Mesodermal cell (in vitro differentiated cells): ENCODE data around the gene OGFOD3. TPM values are rescaled to one million over a fixed set of nuclear protein-coding genes. Genes with fewer than 3 reads are reported as not detected.
"Not testable (repeated sequence)": the region's sequence is repeated elsewhere in the genome, so short reads cannot be mapped to it uniquely, and the experiment has no call there.

Experiments used
- H3K27ac ChIP-seq: 2 replicates; pipeline ENCODE4 v1.7.0; 2013; ENCODE audit warnings: mild to moderate bottlenecking, low read depth, low read length, moderate library complexity; ENCODE audit not compliant: severe bottlenecking
- H3K36me3 ChIP-seq: 2 replicates; pipeline ENCODE4 v1.7.1; 2013; ENCODE audit warnings: mild to moderate bottlenecking, low read length, moderate library complexity; ENCODE audit not compliant: control insufficient read depth, insufficient read depth
- H3K4me1 ChIP-seq: one replicate; pipeline ENCODE4 v1.7.1; 2013; ENCODE audit warnings: mild to moderate bottlenecking, low read length; ENCODE audit not compliant: insufficient read depth, control insufficient read depth, poor library complexity, severe bottlenecking
- H3K4me3 ChIP-seq: 2 replicates; pipeline ENCODE4 v1.7.0; 2013; ENCODE audit warnings: low read length, control low read depth, mild to moderate bottlenecking; ENCODE audit not compliant: insufficient read depth, poor library complexity, severe bottlenecking; ENCODE audit errors: extremely low read depth
- H3K9me3 ChIP-seq: 2 replicates; pipeline ENCODE4 v1.7.1; 2013; ENCODE audit warnings: mild to moderate bottlenecking, low read length, moderate library complexity; ENCODE audit not compliant: control insufficient read depth
- WGBS, 2 experiments: methylation state at CpG; one replicate each; pipeline ENCODE4 v1.1.5; 2013; ENCODE audit warnings: missing lambda C conversion rate in 2 of 2; ENCODE audit not compliant: insufficient coverage in 2 of 2; 5-methylcytosine and 5-hydroxymethylcytosine counted together
- polyA plus RNA-seq, 2 experiments: library from polyadenylated mRNA; stranded (reverse); fragments of 50-300 nt; gene quantifications; one replicate each; pipeline ENCODE4 v1.2.3, GENCODE V29; 2013

The OGFOD3 gene, protein sequence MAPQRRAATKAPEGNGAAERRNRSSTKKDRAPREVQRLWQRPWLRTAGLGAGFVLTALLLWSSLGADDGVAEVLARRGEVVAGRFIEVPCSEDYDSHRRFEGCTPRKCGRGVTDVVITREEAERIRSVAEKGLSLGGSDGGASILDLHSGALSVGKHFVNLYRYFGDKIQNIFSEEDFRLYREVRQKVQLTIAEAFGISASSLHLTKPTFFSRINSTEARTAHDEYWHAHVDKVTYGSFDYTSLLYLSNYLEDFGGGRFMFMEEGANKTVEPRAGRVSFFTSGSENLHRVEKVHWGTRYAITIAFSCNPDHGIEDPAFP
- polyA plus RNA-seq (2013, experiment 1 of 2) = 21.7 TPM
- 19.4 TPM for polyA plus RNA-seq (2013, experiment 2 of 2)

DNA sequence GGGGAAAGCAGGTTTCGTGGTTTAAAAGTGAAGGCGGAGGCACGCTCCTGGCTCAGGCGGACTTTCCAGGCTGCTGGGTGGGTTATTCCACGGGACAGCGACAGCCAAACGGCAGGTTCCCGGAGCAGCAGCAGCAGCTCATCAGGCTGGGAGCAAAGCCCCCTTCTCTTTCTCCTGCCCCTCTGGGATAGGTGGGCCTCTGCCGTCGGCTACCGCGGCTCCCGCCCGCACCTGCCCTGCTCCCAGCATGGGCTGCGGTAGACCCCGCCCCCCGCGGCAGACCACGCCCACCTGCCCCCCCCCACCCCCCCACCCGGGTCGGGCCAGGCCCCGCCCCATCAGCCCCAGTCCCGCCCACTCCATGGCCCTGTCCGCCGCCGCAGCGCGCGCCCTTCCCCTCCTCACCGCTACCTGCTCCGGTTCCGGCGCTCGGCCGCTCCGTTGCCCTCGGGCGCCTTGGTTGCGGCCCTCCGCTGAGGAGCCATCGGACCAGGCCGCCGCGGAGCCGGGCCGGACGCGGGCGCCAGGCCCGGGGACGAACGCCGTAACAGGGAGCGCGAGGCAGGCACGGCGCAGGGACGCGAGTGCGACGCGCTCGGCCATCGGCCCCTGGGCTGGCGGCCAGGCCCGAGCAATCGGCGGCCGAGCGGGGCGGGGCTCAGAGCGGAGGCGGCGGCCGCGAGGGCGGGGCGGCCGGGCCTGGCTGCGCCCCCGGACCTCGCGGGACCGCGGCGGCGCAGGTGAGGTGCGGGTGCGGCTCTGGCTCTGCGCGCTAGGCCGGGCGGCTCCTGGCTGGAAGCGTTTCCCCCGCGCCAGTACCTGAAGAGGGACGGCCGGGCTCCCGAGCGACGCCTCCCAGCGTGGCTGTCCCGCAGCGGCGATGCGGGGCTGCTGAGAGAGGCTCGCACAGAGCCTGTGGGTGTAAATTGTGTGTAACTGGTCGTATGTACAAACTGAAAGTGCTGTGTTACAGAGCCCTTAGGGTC lies at the start of gene OGFOD3, which contains the start of gene HEXD:
OGFOD3 (minus strand) TSS at position 586 of the 986 bp plus-strand sequence; CDS start at position 485, 101 bp downstream.
HEXD (plus strand) TSS at position 347 of the 986 bp plus-strand sequence. CDS start 1,453 bp downstream, outside the sequence.
- Histone ChIP-seq H3K9me3 (peaks cover 3% of the 10 kb centered on the region), H3K27ac (no peak within 1 kb of the TSS), H3K4me1 (no peaks in the 10 kb centered on the region), H3K36me3 (peaks cover 17% of the 10 kb centered on the region), H3K4me3 (peak within 1 kb of the TSS; percentile 69)
- 1 to 2% methylated on average over 68 to 93 of the region's 108 CpGs for WGBS, 2 experiments

DNA sequence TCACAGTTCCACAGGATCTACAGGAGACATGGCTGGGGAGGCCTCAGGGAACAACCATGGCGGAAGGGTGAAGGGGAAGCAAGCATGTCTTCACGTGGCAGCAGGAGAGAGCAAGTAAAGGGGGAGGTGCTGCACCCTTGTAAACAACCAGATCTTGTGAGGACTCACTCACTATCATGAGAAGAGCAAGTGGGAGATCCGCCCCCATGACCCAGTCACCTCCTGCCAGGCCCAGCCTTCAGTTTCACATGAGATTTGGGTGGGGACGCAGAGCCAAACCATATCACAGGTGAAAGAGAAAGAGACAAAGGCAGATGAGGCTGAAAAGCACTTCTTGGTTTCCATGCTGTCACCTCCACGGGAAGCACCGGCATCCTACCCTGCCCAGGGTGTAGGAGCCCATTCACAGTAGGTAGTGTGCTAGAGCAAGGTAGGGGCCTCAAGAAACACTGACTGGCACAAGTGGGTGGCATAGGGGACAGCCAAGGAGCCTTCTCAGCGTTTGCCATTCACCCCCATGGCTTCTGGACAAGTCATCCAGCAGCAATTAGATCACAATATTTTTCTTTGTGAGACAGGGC lies 46.7 kb upstream of the OGFOD3 start:
- Histone ChIP-seq H3K9me3 (no peaks in the 10 kb centered on the region), H3K4me3 (no peak overlapping the region), H3K36me3 (peaks cover 100% of the 10 kb centered on the region), H3K4me1 (no peaks in the 10 kb centered on the region), H3K27ac (no peak overlapping the region)
- WGBS, 2 experiments = 79 to 85% methylated on average over 6 to 7 of the region's 7 CpGs

DNA sequence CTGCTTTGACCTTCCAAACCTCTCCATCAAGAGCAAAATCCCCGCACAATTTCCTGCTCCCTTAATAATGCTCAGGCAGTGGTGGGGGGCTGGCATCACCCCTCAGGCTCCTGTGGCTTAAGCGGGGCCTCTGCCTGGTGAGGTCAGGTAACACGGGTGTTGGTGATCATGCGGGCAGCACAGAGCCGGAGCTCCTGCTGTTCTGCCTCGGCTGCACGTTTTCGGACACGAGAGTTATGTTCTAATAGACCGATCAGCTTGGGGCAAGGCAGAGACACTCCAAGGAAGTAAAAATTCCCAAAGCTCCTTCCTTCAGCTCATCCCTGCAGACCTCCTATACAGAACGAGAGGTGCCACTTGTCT lies 46.2 kb upstream of the OGFOD3 start:
- Histone ChIP-seq H3K36me3 (peaks cover 97% of the 10 kb centered on the region), H3K4me3 (no peak overlapping the region), H3K4me1 (no peaks in the 10 kb centered on the region), H3K27ac (no peak overlapping the region), H3K9me3 (no peaks in the 10 kb centered on the region)
- WGBS, 2 experiments = 95 to 99% methylated on average over 8 to 9 of the region's 11 CpGs

DNA sequence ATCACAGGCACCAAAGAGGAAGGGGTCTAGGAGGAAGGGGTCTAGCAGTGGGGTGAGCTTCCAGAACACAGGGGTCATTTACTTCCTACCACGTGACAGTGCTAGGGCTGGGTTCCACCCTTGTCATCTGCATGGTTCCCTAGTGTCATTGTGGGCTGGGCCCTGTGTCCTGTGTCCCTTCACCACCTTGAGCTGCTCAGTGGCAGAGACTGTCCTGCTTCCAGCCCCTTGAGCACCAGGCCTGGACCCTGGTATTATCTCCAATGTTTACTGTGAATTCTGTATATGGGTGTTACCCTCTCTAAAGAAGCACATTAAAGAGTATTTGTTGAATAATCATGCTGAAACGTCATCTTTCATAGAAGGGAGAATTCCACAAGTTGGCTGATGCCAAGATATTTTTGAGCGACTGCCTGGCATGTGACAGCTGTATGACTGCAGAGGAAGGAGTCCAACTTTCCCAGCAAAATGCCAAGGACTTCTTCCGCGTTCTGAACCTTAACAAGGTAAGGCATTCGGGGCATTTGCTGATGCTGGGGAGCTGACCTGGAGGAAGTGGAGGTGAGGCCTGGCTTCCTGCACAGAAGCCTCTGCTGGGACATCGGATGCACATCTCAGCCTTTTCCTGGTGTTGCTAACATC lies 45.7 kb upstream of the OGFOD3 start:
- no peaks in the 10 kb centered on the region for H3K4me1 ChIP-seq
- no peak overlapping the region for H3K27ac ChIP-seq
- no peaks in the 10 kb centered on the region for H3K9me3 ChIP-seq
- 89 to 90% methylated on average over 7 of the region's 7 CpGs for WGBS, 2 experiments
- no peak overlapping the region for H3K4me3 ChIP-seq
- H3K36me3 ChIP-seq = peaks cover 92% of the 10 kb centered on the region

DNA sequence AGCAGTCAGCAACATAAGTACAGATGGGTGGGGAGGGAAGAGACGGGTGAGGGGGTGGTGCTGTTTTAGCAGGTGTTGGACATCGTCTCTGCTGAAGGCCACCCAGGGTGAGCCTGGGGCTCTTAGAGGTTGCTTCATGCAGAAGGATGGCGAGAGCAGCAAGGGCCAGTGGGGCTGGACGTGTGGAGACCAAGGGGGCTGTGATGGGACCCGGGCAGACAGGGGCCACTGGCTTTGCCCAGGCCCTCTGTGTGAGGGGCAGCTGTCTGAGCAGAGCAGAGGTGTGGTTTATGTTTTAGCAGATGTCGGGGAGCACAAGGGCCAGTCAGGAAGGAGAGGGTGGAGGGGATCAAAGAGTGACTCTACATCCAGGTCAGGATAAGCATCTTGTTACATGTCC lies 45.0 kb upstream of the OGFOD3 start:
- no peaks in the 10 kb centered on the region for H3K4me1 ChIP-seq
- H3K4me3 ChIP-seq = no peak overlapping the region
- peaks cover 85% of the 10 kb centered on the region for H3K36me3 ChIP-seq
- H3K27ac ChIP-seq = no peak overlapping the region
- 96 to 98% methylated on average over 6 of the region's 6 CpGs for WGBS, 2 experiments
- no peaks in the 10 kb centered on the region for H3K9me3 ChIP-seq

DNA sequence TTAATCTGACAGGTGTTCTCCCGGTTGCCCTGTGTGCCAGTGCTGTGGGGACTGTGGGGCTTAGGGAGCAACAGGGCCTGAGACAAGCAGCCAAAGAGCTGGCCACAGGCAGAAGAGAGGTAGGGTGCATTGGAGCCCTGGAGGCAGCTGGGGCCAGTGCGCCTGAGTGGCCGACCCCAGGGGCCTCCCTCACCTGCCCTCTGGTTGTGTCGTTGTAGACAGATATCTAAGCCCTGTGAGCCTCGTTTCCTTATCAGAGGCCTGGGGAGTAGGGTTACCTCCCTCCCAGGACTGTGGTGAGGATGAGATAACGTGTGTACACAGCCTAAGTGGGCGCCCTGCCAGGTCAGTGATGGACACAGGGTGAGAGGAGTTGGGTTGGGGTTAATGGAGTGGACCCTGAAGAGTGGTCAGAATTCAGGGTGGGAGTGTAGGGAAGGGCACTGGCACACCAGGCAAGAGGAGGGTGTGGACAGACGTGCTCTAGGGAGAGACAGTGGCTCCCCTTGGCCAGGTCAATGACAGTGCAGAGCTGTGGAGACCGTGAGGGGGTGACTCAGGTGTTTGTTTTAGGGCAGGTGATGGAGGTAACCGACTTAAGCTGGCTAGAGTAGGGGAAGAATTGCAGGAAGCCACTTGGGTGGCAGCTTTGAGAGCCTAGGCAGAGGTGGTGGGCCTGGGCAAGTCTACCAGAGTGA lies 43.6 kb upstream of the OGFOD3 start:
- no peak overlapping the region for H3K27ac ChIP-seq
- 89 to 94% methylated on average over 6 to 10 of the region's 10 CpGs for WGBS, 2 experiments
- peaks cover 6% of the 10 kb centered on the region for H3K4me1 ChIP-seq
- no peaks in the 10 kb centered on the region for H3K9me3 ChIP-seq
- H3K4me3 ChIP-seq = no peak overlapping the region
- H3K36me3 ChIP-seq = peaks cover 71% of the 10 kb centered on the region

DNA sequence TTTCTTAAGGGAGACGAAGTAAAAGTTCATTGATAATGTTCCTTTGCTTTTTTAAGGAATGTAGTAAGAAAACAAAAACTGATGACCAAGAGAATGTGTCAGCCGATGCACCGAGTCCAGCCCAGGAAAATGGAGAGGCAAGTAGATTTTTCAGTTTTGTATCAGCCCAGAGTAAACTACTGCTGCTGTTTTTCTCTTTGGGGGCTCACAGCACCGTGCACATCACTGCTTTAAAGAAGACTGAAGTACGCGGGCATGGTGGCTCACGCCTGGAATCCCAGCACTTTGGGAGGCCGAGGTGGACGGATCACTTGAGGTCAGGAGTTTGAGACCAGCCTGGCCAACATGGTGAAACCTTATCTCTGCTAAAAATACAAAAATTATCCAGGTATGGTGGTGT lies 41.5 kb upstream of the OGFOD3 start:
- 88 to 96% methylated on average over 9 of the region's 9 CpGs for WGBS, 2 experiments
- H3K4me3 ChIP-seq = peak overlapping the region; percentile 89
- H3K36me3 ChIP-seq = peaks cover 51% of the 10 kb centered on the region

DNA sequence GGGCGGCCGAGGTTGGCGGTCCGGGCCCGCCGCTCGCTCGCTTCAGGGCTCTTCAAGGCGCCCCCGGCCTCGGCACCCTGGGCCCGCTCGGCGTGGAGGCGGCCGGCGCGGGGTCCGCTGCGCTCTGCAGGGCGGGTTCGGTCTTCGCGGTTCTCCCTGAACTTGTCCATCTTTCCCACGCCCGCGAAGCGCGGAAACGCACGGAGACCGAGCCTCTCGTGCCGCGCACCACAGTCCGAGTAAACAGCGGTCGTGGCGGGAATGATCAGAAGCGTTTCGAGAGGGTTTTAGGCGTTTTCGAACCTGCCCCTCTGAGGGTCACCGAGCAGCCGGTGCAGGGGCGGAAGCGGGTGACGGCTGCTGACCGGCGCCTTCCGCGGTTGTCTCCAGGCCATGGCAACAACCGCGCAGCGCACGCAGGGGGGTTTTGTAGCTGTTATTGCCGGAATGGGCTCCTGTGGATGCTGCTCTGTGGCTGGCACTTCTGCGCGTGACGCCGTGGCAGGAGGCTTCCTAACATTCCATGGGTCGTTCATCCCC lies 40.6 kb upstream of the OGFOD3 start:
- no peaks in the 10 kb centered on the region for H3K9me3 ChIP-seq
- 0% methylated on average over 56 to 57 of the region's 62 CpGs for WGBS, 2 experiments
- peaks cover 6% of the 10 kb centered on the region for H3K4me1 ChIP-seq
- peak overlapping the region; percentile 89 for H3K4me3 ChIP-seq
- H3K36me3 ChIP-seq = peaks cover 41% of the 10 kb centered on the region
- H3K27ac ChIP-seq = peak overlapping the region; percentile 100

More for the DNA sequence above, 41.5 kb upstream of the OGFOD3 start:
- H3K4me1 ChIP-seq, H3K27ac ChIP-seq, H3K9me3 ChIP-seq: not testable (repeated sequence)

DNA sequence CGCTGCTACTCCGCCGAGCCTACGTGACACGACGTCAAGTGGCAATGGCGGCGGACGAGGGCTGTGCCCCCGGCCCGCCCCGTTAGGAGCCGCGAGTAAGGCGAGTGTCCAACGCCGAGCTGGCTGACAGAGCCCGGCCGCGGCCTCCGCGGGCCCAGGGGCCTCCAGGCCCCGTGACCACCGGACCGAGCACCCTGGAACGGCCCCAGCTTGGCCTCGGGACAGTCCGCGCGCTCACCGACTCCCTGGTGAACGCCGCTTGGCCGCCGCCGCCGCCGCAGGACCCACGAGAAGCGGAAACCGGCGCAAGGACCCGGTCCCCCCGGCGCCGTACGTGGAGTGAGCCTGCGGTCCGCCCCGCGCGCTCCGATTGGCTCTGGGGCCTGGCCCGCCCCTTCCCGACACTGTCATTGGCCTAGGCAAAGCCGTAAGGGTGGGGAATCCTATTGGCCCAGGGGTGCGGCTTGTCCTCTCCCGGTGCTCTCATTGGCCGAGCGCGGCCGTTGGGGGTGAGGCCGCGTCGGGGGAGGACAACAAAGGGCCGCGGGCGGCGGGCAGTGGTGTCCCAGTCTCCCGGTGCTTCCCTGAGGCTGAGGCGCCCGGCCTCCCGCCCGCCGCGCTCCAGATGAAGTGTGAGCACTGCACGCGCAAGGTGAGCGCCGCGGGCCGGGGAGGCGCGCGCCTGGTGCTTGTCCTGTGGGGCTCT lies 39.9 kb upstream of the OGFOD3 start, which contains the start of gene NARF:
NARF (plus strand) TSS at position 563 of the 706 bp plus-strand sequence; CDS start at position 626, 63 bp downstream.
- Histone ChIP-seq H3K36me3 (peaks cover 35% of the 10 kb centered on the region), H3K4me1 (peaks cover 6% of the 10 kb centered on the region), H3K27ac (peak within 1 kb of the TSS; percentile 100), H3K9me3 (no peaks in the 10 kb centered on the region), H3K4me3 (peak within 1 kb of the TSS; percentile 89)
- WGBS, 2 experiments = 0 to 1% methylated on average over 68 to 82 of the region's 85 CpGs
